ENCODE data around the gene GALNT3. TPM values are rescaled to one million over a fixed set of nuclear protein-coding genes. Genes with fewer than 3 reads are reported as not detected.

The GALNT3 gene
- total RNA-seq, 1 experiment from 2014 or later = 9.8 TPM

DNA sequence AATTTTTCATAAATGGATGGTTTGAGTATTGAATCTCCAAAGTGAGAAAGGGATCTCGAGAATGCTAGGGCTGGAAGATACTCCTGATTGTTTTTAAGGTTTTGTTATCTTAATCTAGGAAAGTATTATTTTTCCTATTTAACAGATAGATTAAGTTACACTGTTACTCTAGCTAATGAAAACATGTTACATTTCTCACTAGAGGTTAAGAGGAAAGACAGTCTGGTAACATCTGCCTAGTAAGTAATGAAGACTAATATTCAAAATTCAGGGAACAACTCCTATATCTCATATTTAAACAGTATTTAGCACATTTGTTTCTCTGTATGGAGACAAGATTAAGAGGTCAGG lies 2.0 kb downstream of the GALNT3 start:
- ChIA-PET POLR2A (no interaction called here), CTCF (no interaction called here), RAD21 (ENCODE audit: low non-redundant PET in 1 of 2, low total read pairs in 2 of 2, uncharacterized antibody in 2 of 2, unreplicated experiment in 2 of 2) (no interaction called here)
- Histone ChIP-seq H3K27me3 (ENCODE audit: insufficient read depth, low read length) (no peaks in the 10 kb centered on the region), H2AFZ (ENCODE audit: low read depth, low read length, poor library complexity, severe bottlenecking) (no peak overlapping the region), H3K4me1 (ENCODE audit: control insufficient read depth in 1 of 2, insufficient read depth in 2 of 2, low read length in 2 of 2) (peaks cover 3 to 31% of the 10 kb centered on the region in 2 experiments; a peak in 2 of 4 replicates), H3K9me3 (ENCODE audit: control insufficient read depth in 1 of 2, insufficient read depth in 1 of 2, low read depth in 1 of 2, low read length in 2 of 2) (no peaks in the 10 kb centered on the region), H4K20me1 (ENCODE audit: insufficient read depth) (no peaks in the 10 kb centered on the region), H3K4me2 (ENCODE audit: low read length) (peak overlapping the region; percentile 79; the same call in 1 of the 2 replicates), H3K27ac (ENCODE audit: low read depth, low read length) (no peak overlapping the region), H3K9me2 (ENCODE audit: insufficient read depth) (no peaks in the 10 kb centered on the region), H3K9ac (ENCODE audit: low read length) (no peak overlapping the region), H3K79me2 (ENCODE audit: insufficient read depth, low read length) (no peaks in the 10 kb centered on the region), H3K4me3 (replicated peaks in 1 of 2; ENCODE audit: low read depth in 1 of 2, low read length in 2 of 2) (no peak overlapping the region), H3K36me3 (ENCODE audit: control insufficient read depth in 1 of 2, insufficient read depth in 2 of 2, low read length in 2 of 2) (no peaks in the 10 kb centered on the region)
- intact Hi-C loops (cut with micrococcal nuclease) = loop anchor here (5.0 kb wide), 1 partner anchor 160 kb away; the partner anchor contains the start of gene TTC21B
- DNase-seq (ENCODE audit: low read depth, low spot score) (no peak), ATAC-seq (no peak)
- no TSS peak for BruUV-seq (replicated peaks)
- TF ChIP-seq, protein P1, sequence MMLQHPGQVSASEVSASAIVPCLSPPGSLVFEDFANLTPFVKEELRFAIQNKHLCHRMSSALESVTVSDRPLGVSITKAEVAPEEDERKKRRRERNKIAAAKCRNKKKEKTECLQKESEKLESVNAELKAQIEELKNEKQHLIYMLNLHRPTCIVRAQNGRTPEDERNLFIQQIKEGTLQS (IDR thresholded peaks at IDR 0.05) = no peak
- no peak for TF ChIP-seq CBX3 (IDR thresholded peaks at IDR 0.05; ENCODE audit: low read depth)
- no peak for TF ChIP-seq TCF7L2 (IDR thresholded peaks at IDR 0.05; ENCODE audit: borderline replicate concordance, extremely low read depth, insufficient read depth, insufficient read length)

DNA sequence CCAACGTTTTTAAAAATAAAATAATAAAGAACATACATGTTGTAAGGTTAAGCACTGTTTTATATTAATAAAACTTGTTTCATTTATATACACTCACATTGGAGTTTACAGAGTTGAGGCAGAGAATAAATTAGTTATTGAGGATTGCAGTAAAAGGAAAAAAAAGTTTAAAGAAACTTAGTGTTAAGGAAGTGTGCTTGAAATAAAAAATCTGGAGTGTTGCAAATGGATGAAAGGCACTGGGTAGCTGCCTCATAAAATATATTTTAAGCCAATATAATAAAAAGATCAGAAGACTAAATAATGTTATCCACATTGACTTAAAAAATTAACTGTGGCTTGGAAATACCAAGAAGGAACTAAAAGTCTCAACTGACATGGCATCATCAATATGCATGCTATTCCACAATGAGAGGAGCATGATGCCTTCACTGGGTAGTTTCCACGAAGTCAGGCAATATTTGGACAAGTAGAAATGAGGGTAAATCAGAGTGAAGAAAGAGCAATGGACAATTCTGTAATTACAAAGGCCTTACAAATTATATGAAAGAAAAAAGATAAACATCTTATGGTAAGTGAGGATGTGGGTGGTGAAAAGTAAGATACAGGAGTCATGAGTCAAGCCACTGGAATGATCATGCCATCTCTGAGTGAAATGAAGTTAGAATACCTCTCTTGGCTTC lies 2.5 kb downstream of the GALNT3 start:
- Histone ChIP-seq H3K9me2 (ENCODE audit: insufficient read depth) (no peaks in the 10 kb centered on the region), H3K4me3 (replicated peaks in 1 of 2; ENCODE audit: low read depth in 1 of 2, low read length in 2 of 2) (no peak overlapping the region), H3K27ac (ENCODE audit: low read depth, low read length) (no peak overlapping the region), H4K20me1 (ENCODE audit: insufficient read depth) (no peaks in the 10 kb centered on the region), H3K9me3 (ENCODE audit: control insufficient read depth in 1 of 2, insufficient read depth in 1 of 2, low read depth in 1 of 2, low read length in 2 of 2) (no peaks in the 10 kb centered on the region), H3K4me2 (ENCODE audit: low read length) (peak overlapping the region; percentile 79; the same call in 1 of the 2 replicates), H3K4me1 (ENCODE audit: control insufficient read depth in 1 of 2, insufficient read depth in 2 of 2, low read length in 2 of 2) (peaks cover 3 to 31% of the 10 kb centered on the region in 2 experiments; a peak in 2 of 4 replicates), H3K9ac (ENCODE audit: low read length) (no peak overlapping the region), H2AFZ (ENCODE audit: low read depth, low read length, poor library complexity, severe bottlenecking) (no peak overlapping the region), H3K36me3 (ENCODE audit: control insufficient read depth in 1 of 2, insufficient read depth in 2 of 2, low read length in 2 of 2) (no peaks in the 10 kb centered on the region), H3K27me3 (ENCODE audit: insufficient read depth, low read length) (no peaks in the 10 kb centered on the region), H3K79me2 (ENCODE audit: insufficient read depth, low read length) (no peaks in the 10 kb centered on the region)
- no TSS peak for BruUV-seq (replicated peaks)
- ATAC-seq (no peak), DNase-seq (ENCODE audit: low read depth, low spot score) (no peak)
- ChIA-PET CTCF (no interaction called here), POLR2A (no interaction called here), RAD21 (ENCODE audit: low non-redundant PET in 1 of 2, low total read pairs in 2 of 2, uncharacterized antibody in 2 of 2, unreplicated experiment in 2 of 2) (no interaction called here)
- intact Hi-C loops (cut with micrococcal nuclease) = loop anchor here (5.0 kb wide), 1 partner anchor 161 kb away; the partner anchor contains the start of gene TTC21B
- no peak for TF ChIP-seq FOSL1 (IDR thresholded peaks at IDR 0.05; ENCODE audit: low read depth)
- TF ChIP-seq, protein P2, sequence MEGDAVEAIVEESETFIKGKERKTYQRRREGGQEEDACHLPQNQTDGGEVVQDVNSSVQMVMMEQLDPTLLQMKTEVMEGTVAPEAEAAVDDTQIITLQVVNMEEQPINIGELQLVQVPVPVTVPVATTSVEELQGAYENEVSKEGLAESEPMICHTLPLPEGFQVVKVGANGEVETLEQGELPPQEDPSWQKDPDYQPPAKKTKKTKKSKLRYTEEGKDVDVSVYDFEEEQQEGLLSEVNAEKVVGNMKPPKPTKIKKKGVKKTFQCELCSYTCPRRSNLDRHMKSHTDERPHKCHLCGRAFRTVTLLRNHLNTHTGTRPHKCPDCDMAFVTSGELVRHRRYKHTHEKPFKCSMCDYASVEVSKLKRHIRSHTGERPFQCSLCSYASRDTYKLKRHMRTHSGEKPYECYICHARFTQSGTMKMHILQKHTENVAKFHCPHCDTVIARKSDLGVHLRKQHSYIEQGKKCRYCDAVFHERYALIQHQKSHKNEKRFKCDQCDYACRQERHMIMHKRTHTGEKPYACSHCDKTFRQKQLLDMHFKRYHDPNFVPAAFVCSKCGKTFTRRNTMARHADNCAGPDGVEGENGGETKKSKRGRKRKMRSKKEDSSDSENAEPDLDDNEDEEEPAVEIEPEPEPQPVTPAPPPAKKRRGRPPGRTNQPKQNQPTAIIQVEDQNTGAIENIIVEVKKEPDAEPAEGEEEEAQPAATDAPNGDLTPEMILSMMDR (IDR thresholded peaks at IDR 0.05 in 2 of 3, conservative IDR thresholded peaks at IDR 0.05 in 1 of 3; ENCODE audit: borderline replicate concordance in 1 of 3, insufficient read depth in 1 of 3, low read depth in 2 of 3, low read length in 2 of 3) = no peak
- TF ChIP-seq JUND (IDR thresholded peaks at IDR 0.05) = no peak
- TF ChIP-seq, protein P3, sequence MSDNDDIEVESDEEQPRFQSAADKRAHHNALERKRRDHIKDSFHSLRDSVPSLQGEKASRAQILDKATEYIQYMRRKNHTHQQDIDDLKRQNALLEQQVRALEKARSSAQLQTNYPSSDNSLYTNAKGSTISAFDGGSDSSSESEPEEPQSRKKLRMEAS (IDR thresholded peaks at IDR 0.05) = no peak
- TF ChIP-seq, protein P4, sequence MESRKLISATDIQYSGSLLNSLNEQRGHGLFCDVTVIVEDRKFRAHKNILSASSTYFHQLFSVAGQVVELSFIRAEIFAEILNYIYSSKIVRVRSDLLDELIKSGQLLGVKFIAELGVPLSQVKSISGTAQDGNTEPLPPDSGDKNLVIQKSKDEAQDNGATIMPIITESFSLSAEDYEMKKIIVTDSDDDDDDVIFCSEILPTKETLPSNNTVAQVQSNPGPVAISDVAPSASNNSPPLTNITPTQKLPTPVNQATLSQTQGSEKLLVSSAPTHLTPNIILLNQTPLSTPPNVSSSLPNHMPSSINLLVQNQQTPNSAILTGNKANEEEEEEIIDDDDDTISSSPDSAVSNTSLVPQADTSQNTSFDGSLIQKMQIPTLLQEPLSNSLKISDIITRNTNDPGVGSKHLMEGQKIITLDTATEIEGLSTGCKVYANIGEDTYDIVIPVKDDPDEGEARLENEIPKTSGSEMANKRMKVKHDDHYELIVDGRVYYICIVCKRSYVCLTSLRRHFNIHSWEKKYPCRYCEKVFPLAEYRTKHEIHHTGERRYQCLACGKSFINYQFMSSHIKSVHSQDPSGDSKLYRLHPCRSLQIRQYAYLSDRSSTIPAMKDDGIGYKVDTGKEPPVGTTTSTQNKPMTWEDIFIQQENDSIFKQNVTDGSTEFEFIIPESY (IDR thresholded peaks at IDR 0.05; ENCODE audit: extremely low read depth, insufficient replicate concordance, low read length) = no peak
- no peak for TF ChIP-seq ZFX (IDR thresholded peaks at IDR 0.05)
- TF ChIP-seq ELF1 (IDR thresholded peaks at IDR 0.05; ENCODE audit: borderline replicate concordance, low read depth) = no peak
- TF ChIP-seq, protein P1 (IDR thresholded peaks at IDR 0.05) = no peak
- no peak for TF ChIP-seq SIN3A (IDR thresholded peaks at IDR 0.05; ENCODE audit: low read depth)
- TF ChIP-seq TCF7L2 (IDR thresholded peaks at IDR 0.05; ENCODE audit: borderline replicate concordance, extremely low read depth, insufficient read depth, insufficient read length) = no peak
- TF ChIP-seq CBX3 (IDR thresholded peaks at IDR 0.05; ENCODE audit: low read depth) = no peak
